ENCODE results near the gene SPX. TPM values are rescaled to one million over a fixed set of nuclear protein-coding genes. Genes with fewer than 3 reads are reported as not detected.

Gene SPX
- total RNA-seq, 2 donors from 2014 or later = not detected

DNA sequence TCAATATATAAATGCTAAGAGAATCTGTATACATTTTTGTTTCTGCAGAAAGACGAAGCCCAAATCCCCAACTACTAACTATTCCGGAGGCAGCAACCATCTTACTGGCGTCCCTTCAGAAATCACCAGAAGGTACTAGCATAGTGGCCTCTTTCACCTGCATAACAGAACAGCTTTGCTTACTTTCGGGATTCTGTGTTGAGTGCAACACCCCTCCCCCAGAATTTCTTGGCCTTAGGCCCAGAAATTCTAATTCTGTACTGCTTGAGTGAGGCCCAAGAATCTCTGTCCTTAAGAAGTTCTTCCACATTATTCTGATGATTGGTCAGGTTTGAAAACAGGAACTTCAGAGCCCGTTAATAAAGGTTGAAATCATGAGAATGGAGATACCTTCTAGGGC is 2.9 kb downstream of the SPX start:
- intact Hi-C loops (cut with DNase I) = no loop called here
- no peak for DNase-seq (ENCODE audit: low spot score)

DNA sequence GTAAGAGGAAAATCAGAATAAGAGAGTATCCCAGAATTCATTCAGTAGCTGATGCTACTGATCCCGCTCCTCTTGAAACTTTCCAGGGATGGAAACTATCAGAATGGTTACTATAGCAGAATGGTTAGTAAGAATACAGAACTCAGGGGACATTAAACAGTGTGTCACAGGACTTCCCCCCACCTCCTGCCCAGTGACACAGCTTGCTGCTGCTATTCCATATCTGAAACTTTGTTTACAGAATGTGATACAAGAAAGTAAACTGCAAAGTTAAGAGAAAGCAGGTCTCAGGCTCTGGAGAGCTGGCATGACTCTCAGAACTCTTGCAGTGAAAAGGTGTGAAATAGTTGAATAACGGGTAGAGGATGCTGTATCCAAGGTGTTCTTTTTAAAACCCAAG is 3.4 kb downstream of the SPX start:
- intact Hi-C loops (cut with DNase I) = no loop called here
- DNase-seq (ENCODE audit: low spot score) = no peak

DNA sequence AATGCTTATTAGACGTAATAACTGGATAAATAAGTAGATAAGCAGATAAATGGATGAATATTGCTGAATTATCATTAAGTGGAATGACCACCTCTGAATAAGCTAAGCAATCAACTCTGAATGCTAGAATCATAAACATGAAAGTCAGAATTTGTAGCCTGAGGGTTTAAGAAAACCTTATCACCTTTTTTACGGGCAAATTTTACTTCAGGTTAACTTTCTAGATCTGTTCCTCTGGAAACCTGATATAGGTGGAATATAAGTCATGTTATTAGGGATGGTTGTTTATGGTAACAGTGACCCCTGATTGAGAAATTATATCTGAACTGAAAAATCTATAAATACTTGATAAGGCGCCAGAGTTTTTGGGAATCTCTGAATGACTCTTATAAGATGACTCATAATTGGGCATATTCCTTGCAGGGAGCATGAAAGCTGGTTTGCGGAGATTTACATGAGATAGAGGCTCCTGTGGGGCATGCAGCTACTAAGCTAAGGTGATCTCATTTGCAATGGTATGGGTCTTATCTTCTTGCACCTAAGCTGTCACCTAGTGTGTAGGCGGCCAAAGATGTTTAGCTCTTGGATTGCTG is 12.1 kb downstream of the SPX start:
- DNase-seq (ENCODE audit: low spot score) = no peak
- intact Hi-C loops (cut with DNase I) = no loop called here

DNA sequence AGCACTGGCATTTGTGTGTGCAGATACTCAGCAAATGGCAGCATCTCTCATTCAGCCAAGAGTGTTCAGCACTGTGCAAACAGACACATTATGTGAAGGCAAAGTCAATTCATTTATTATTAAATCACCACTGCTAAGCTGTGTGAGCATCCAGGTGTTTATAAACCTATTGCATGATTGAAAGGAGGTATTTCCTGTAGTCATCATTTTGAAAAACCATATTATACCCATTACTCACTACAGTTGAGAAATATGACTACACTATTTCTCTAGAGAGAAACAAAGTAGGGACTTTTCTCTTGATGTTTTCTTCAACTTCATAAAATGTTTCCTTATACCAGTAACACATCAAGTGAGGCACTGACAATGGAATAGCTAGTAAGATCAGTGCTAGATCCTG is 13.7 kb downstream of the SPX start:
- DNase-seq (ENCODE audit: low spot score) = no peak
- intact Hi-C loops (cut with DNase I) = no loop called here

DNA sequence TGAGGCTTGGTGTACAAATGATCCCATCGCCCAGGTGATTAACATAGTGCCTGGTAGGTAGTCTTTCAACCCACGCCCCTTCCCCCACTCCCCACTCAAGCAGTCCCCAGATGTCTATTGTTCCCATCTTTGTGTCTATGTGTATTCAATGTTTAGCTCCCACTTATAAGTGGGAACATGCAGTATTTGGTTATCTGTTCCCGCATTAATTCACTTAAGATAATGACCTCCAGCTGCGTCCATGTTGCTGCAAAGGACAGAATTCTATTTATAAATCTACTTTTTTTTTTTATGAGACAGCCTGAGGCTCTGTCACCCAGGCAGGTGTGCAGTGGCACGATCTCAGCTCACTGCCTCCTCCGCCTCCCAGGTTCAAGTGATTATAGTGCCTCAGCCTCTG is 15.7 kb downstream of the SPX start:
- intact Hi-C loops (cut with DNase I) = no loop called here
- no peak for DNase-seq (ENCODE audit: low spot score)

DNA sequence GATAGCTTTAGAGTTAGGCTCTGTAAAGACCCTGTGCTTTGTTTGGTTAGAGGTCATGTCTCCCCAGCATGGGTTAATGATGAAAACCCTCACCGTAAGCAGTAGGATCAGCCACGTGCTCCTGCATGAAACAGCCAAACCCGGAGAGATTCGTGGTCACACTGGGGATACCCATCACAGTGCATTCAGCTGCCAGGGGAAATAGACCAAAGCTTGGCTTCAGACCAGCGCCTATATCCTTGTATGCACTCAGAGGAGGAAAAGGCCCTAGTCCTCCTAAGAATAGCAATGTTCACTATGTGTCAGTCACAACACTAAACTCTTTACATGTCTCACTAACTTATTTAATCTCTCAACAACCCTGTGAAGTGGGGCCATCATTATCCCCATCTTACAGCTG is 16.3 kb downstream of the SPX start:
- intact Hi-C loops (cut with DNase I) = no loop called here
- no peak for DNase-seq (ENCODE audit: low spot score)

DNA sequence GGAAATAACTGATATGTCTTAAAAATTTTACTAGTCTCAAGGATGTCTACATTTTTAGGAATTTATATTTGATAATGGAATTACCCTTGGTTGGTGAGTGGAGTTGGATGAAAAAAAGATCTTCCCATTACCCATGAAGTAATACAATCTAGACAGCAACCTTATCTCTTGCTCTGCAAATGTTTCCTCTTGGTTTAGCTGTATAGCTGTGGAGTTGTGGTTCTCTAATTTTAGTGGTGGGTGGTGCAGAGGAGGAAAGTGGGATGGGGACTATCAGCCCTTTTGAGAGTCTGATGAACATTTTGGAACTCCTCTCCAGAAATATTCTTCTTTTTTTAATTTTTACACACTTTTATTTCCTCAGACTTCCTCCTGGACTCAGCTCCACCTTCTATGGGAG is 17.1 kb downstream of the SPX start:
- intact Hi-C loops (cut with DNase I) = no loop called here
- no peak for DNase-seq (ENCODE audit: low spot score)

DNA sequence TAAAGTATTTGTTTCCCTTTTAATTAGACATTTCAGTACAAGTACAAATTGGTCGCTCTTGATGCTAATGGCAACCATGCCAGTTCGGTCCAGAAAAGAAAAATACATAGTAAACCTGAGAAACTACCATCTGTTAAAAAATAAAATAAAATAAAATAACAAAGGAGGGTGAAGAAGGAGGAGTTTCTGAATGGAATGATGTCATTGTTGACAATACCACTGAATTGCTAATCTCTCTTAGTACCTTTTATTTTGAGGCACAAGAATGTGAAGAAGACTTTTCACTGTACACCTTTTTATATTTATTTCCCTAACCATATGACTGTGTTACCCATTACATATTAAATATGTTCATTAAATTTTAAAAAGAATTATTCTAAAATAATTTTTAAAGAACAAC is 19.5 kb downstream of the SPX start:
- intact Hi-C loops (cut with DNase I) = no loop called here

DNA sequence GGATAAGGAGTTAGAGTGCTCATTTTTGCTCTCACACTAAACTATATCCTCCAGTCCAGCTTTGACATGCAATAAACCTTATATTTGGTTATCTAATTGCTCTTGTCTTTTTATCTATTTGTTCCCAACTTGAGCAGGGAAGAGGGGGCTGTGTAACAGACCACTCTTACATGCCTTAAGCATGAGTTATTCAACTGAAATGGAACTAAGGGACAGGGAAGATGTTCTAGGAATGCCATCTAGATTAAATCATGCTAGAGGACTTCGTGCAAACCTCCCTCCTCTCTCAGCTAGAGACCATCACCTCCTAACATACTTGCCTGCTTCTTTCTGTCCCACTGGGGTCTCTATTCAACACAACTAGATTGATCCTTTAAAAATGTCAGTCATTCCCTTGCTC is 20.6 kb downstream of the SPX start:
- no peak for DNase-seq (ENCODE audit: low spot score)
- intact Hi-C loops (cut with DNase I) = no loop called here

More for the DNA sequence above, 19.5 kb downstream of the SPX start:
- DNase-seq (ENCODE audit: low spot score) = no peak

DNA sequence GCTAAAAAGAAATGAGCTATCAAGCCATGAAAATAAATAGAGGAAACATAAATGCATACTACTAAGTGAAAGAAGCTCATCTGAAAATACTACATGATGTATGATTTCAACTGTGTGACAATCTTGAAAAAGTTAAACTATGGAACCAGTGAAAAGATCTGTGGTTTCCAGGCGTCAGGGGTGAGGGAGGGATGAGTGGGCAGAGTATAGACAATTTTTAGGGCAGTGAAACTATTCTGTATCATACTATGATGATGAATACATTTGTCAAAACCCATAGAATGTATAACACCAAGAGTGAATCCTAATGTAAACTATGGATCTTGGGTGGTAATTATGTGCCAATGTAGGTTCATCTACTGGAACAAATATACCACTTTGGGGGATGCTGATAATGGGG is 21.3 kb downstream of the SPX start:
- DNase-seq (ENCODE audit: low spot score) = no peak
- intact Hi-C loops (cut with DNase I) = no loop called here

DNA sequence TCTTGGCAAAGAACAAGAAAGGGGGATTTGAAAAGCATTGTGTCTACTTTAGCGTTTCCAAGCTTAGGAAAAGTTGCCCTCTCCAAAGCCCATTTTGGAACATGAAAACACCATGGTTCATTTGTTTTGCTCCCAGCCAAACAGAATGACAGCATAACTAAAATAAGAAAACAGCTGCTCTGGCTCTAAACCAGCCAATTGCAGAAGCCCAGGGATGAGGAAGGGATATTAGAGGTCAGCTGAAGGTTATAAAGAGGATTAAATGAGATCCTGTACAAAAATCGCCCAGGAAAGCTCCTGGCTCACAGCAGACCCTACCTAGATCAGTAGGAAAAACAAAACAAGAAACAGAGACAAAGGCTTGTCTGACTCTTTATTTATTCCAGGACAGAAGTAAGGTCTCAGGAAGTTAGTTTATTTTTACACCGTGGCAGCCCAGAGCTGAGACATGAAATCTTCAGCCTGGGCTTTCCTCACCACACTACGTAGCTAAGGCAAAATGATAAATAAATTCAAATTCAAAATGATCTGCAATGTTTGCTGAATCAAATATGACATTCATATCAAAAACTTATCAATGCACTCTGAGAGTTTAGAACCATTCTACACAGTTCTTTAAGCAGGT is 25.9 kb downstream of the SPX start:
- no peak for DNase-seq (ENCODE audit: low spot score)
- intact Hi-C loops (cut with DNase I) = no loop called here

DNA sequence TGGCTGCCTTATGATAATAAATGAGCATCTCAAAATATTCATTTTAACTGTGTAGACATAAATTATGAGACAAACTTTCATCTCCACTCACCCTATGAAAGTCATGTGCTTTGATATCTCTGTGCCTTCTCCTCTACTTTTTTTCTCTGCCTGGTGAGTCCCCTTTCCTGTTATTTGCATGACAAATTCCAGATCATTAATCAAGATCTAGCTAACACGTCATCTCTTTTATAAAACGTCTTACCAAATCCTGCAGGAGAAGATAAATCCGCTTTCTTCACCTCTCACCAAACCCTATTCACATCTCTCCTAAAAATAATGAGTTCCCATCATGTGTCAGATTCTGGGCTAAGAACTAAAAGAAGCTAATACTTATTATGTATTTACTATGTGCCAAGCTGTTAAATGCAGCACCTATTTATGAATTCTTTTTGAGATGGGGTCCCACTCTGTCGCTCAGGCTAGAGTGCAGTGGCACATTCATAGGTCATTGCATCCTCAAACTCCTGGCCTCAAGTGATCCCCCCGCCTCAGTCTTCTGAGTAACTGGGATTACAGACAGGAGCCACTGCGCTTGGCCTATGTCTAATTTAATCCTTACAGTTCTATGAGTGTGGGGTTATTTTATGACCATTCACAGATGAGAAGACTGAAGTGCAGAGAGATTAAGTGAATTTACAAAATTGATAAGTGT is 26.7 kb downstream of the SPX start:
- intact Hi-C loops (cut with DNase I) = no loop called here
- DNase-seq (ENCODE audit: low spot score) = no peak

DNA sequence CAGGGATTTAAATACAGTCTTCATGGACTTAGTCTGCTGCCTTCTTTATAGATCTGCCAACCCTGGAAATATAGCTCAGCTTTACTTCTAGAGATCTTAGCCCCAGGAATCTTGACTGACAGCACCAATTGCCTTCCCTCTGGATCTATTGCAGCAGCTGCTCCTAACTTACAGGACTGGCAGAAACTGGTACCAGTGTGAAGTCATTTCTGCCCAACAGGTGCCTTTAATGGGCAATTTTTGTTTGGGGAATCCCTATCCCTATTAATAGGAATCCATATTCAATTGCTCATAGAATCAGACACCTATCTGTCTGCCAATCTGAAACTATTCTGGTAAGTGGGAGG is 27.2 kb downstream of the SPX start:
- no peak for DNase-seq (ENCODE audit: low spot score)
- intact Hi-C loops (cut with DNase I) = no loop called here

DNA sequence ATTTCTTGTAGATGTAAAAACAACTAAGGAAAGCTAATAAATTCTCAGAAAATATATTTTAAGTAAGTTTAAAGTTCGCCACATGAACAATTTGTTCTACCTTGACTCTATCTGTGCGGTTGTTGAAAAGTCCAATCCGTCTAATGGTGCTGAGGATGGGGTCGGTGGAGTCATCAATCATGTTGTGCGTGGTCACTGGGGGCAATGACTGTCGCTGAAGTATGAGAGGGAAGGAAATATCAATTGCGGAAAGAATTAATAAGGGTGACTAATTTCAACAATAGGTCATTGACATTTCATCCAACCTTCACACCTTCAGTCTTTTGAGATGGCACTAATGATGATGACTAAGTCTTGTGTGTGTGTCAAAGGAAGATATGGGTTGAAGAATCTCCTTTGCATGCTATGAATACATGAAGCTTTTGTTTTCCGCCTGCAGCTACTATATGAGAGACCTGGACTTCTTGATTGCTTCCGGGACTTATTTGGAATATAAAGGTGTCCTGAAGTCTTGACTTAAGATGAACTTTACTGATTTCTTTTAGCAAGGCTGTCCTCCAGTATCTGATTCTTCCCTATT is 32.1 kb downstream of the SPX start:
- intact Hi-C loops (cut with DNase I) = no loop called here
- no peak for DNase-seq (ENCODE audit: low spot score)

DNA sequence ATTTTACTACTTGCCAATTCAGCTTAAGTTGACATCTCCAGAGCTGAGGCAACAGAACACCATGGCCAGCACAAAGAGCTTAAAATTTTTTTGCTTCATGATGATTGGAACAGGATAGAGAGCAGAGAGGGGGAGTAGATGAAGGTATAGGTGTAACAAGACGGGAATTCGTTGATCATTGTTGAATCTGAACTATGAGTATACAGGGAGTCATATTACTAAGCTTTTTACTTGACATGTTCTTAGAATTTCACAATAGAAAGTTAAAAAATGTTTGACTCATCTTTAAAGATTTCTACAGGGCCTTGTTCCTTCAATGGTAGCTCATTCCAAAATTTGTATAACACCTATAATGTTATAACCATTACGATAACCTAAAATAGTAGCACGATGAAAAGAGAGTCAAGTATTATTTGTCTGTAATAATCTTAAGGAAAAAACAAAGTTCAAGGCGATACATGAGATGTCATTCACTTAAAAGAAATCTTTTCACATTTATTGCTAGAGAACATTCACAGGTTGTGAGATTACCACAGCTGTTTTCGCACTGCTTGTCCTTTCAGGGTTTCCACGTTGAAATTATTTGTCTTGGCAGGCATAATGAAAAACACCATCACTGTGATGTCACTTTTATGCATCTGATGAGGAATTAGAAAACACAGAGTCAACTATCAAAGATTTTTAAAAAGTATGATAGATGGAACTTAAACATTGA is 33.9 kb downstream of the SPX start:
- DNase-seq (ENCODE audit: low spot score) = no peak
- intact Hi-C loops (cut with DNase I) = no loop called here

DNA sequence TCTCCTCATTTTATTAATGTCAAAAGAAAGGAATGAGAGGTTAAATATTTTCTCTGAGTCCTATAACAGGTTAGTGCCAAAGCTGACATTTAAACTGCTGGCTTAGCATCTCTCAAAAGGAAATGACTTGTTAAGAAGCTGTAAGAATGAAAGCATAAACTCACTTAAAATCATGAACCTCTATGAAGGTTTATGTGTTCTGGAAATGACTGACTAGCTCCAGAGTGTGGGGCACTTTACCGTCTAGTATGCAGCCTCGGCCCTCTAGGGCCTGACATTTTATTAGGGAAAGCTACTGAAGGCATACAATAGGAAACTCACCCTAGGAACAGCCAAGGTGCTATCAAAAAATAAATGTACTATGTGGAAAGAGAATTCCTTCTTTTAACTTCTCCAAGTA is 35.1 kb downstream of the SPX start:
- intact Hi-C loops (cut with DNase I) = no loop called here

DNA sequence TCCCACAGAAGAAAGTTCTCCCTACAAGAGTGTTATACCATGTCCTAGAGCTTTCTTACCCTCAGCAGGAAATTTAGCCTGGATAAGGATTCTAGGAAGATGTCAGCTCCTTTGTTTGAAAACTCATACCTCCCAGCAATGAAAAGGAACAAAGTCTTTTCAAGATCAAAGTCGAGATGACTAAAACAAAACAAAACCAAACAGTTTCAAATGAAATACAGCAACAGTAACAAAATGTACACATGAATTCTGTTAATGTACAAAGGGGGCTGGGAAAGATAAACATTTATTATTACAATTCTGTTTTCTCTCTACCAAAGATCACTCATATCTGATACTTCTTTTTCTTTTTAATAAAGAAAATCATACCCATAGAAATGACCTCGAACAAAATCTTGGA is 36.8 kb downstream of the SPX start:
- intact Hi-C loops (cut with DNase I) = no loop called here

More for the DNA sequence above, 35.1 kb downstream of the SPX start:
- no peak for DNase-seq (ENCODE audit: low spot score)

DNA sequence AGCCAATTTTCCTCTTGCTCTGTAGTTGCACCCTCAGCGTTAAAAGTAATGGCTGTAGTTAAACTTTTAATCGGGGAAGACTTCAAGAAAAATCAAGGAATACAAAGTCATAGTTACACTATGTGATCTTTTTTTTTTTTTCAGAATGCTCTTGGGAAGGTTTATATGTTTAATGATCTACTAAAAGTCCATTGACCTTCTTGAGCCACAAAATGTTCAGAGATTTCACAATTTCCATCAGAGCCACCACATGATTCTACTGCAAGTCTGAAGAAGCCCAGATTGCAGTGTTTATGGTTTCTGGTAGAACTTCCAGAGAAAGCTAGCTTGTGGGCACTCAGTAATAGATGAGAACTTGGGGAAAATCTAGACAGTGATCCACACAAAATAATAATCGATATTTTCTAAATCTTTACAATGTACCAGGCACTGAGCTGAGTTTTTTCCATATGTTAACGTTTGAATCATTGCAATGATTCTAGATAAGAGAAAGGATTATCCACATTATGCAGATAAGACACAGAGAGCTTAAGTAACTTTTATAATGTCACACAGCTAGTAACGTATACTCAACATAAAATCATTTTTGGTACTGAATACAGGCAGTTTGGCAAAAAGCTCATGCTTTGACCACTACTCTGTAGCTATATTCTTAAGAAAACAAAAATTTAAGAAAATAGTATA is 40.3 kb downstream of the SPX start:
- intact Hi-C loops (cut with DNase I) = no loop called here
- no peak for DNase-seq (ENCODE audit: low spot score)

More for the DNA sequence above, 36.8 kb downstream of the SPX start:
- no peak for DNase-seq (ENCODE audit: low spot score)

DNA sequence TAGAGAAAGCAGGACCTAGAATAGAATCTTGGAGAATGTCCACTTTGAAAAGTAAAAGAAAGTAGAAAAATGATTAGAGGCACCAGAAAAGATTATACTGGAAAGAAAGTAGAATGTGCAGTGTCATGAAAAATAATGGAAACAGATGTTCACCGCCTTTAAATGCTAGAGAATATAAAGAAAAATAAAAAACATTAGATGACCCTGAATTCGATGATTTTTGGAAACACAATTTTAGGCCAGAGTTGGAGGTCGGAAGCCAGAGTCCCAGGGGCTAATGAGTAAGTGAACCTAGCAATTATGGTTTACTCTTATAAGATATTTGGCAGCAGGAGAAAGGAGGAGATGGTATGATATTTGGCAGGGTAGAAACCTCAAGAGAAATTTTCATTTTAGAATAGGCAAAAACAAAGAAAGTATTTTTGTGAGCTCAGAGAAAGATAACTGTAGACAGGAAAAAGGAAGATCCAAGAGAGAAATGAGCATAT is 40.9 kb downstream of the SPX start:
- intact Hi-C loops (cut with DNase I) = no loop called here
- DNase-seq (ENCODE audit: low spot score) = no peak

DNA sequence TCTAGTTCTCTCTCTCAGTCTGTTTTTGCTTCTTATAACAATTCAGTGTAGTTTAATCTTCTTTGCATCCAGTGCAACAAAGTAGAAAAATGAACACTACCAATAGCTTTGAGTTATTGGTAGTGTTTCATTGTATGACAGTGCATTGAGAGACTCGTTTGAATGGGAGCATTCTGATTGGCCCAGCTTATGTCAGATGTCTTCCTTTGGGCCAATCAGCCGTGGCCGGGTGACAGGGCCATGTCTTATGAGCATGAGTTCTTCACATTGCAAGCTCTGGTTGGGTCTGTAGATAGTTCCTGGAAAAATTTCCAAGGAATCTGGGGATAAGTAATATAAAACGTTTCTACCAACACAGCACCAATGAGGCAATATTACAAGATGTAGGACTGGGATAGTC is 42.0 kb downstream of the SPX start:
- intact Hi-C loops (cut with DNase I) = no loop called here
- no peak for DNase-seq (ENCODE audit: low spot score)
